MCF 10A (cell line): ENCODE data around the gene RPTOR. TPM values are rescaled to one million over a fixed set of nuclear protein-coding genes. Genes with fewer than 3 reads are reported as not detected.
"Not testable (repeated sequence)": the region's sequence is repeated elsewhere in the genome, so short reads cannot be mapped to it uniquely, and the experiment has no call there.

Source experiments
- BruUV-seq: library from RNA; stranded (reverse); fragments of 400-500 nt; replicated peaks from 2 replicates; lab custom pipeline; 2021; lab: Mats Ljungman, UMichigan
- CTCF ChIA-PET: fragments of 300-600 bp; sonication (Branson Sonifier 250); formaldehyde crosslinking; extraction: SDS; loops from one replicate; lab custom pipeline; 2021; ENCODE audit warnings: antibody characterized with exemption, inconsistent platforms; lab: Yijun Ruan, JAX
- POLR2A ChIA-PET: fragments of 300-600, 350-650 bp; sonication (Branson Sonifier 250); formaldehyde crosslinking; extraction: SDS; loops from one replicate; lab custom pipeline; 2020; ENCODE audit warnings: antibody characterized with exemption, inconsistent platforms; lab: Yijun Ruan, JAX
- DNase-seq: peaks from one replicate; pipeline ENCODE4 v3.0.0-alpha.2; 2018; ENCODE audit not compliant: unreplicated experiment
- H3K27ac Mint-ChIP-seq: one replicate; pipeline ENCODE4 v1.8.0; 2022; ENCODE audit warnings: mild to moderate bottlenecking, low read depth, mixed read lengths; ENCODE audit not compliant: unreplicated experiment
- H3K27me3 Mint-ChIP-seq: one replicate; pipeline ENCODE4 v1.8.0; 2022; ENCODE audit warnings: mixed read lengths; ENCODE audit not compliant: insufficient read depth, unreplicated experiment
- H3K36me3 Mint-ChIP-seq: one replicate; pipeline ENCODE4 v1.8.0; 2022; ENCODE audit warnings: mild to moderate bottlenecking, moderate library complexity, mixed read lengths; ENCODE audit not compliant: insufficient read depth, unreplicated experiment
- H3K4me1 Mint-ChIP-seq: one replicate; pipeline ENCODE4 v1.8.0; 2022; ENCODE audit warnings: mixed read lengths; ENCODE audit not compliant: insufficient read depth, unreplicated experiment
- H3K4me3 Mint-ChIP-seq: one replicate; pipeline ENCODE4 v1.8.0; 2022; ENCODE audit warnings: mild to moderate bottlenecking, moderate library complexity, mixed read lengths; ENCODE audit not compliant: unreplicated experiment
- H3K9me3 Mint-ChIP-seq: one replicate; pipeline ENCODE4 v1.8.0; 2022; ENCODE audit warnings: mixed read lengths; ENCODE audit not compliant: unreplicated experiment
- intact Hi-C: fragments of 100-400 bp; cut with micrococcal nuclease; formaldehyde crosslinking; loops from 2 replicates; pipeline ENCODE4 v1.14.1; 2022
- total RNA-seq: library from RNA; stranded (reverse); gene quantifications from 2 replicates; pipeline ENCODE4 v1.2.3, GENCODE V29; 2022
- TF ChIP-seq, protein P1 (sequence below): fragments of 200-600 bp; IDR thresholded peaks from one replicate; pipeline ENCODE4 v1.8.0; 2022; ENCODE audit warnings: antibody characterized with exemption, mild to moderate bottlenecking; ENCODE audit not compliant: unreplicated experiment

RPTOR gene
- total RNA-seq, 1 experiment from 2014 or later, result 41.3 TPM

DNA sequence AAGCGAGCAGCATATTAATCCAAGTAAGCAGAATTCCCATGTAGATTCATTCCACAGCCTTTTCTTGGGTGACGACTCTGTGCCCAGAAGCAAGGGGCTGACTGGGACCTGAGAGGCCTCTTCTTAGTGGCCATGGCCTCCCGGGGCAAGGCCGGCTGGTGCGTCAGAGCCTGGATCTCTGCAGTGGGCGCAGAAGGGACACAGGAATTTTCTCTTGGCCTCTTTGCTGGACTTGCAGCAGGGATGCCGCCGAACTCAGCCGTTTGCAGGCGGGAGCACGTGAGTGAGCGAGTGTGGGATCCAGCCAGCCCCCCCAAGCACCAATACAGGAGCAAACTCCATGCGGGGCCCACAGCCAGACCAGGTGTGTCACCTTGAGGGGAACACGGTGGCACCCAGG is 151.8 kb downstream of the RPTOR start:
- ChIA-PET CTCF (interaction anchor here (0.5 kb wide), 1 partner anchor 223 kb away, joined by 3 read pairs; no protein-coding TSS in a partner anchor), POLR2A (no interaction called here)
- Mint-ChIP-seq H3K4me1 (peaks cover 6% of the 10 kb centered on the region), H3K9me3 (peaks cover 15% of the 10 kb centered on the region), H3K36me3 (no peaks in the 10 kb centered on the region), H3K27me3 (no peaks in the 10 kb centered on the region), H3K4me3 (no peak overlapping the region), H3K27ac (no peak overlapping the region)
- no TSS peak for BruUV-seq
- intact Hi-C loops, result no loop called here
- no peak for DNase-seq
- TF ChIP-seq, protein P1, sequence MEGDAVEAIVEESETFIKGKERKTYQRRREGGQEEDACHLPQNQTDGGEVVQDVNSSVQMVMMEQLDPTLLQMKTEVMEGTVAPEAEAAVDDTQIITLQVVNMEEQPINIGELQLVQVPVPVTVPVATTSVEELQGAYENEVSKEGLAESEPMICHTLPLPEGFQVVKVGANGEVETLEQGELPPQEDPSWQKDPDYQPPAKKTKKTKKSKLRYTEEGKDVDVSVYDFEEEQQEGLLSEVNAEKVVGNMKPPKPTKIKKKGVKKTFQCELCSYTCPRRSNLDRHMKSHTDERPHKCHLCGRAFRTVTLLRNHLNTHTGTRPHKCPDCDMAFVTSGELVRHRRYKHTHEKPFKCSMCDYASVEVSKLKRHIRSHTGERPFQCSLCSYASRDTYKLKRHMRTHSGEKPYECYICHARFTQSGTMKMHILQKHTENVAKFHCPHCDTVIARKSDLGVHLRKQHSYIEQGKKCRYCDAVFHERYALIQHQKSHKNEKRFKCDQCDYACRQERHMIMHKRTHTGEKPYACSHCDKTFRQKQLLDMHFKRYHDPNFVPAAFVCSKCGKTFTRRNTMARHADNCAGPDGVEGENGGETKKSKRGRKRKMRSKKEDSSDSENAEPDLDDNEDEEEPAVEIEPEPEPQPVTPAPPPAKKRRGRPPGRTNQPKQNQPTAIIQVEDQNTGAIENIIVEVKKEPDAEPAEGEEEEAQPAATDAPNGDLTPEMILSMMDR, result no peak

GRCh38 chr17:80696964-80697363 is 152.3 kb downstream of the RPTOR start:
- intact Hi-C loops, result no loop called here
- no peak overlapping the region for H3K27ac Mint-ChIP-seq
- CTCF ChIA-PET, result interaction anchor here (0.5 kb wide), 1 partner anchor 224 kb away, joined by 3 read pairs; no protein-coding TSS in a partner anchor

DNA sequence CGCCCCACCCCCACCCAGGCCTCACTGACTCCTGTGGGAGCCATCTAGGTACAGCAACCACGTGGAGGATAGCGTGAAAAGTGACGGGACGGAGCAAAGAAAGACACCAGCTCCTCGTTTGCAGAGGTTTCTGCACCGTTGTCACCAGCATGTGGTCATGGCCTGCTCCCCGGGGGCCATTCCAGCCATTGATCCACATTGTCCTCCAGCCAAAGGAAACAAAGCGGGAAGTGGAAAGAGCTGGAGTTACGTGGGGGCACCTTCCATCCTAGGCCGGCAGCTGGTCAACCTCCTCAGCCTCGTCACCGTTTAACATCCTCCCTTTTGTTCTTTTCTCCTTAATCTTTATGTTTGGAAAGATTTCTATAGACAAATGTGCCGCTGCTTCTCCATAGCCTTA is 153.7 kb downstream of the RPTOR start:
- CTCF ChIA-PET, result no interaction called here

More at GRCh38 chr17:80696964-80697363, 152.3 kb downstream of the RPTOR start:
- BruUV-seq, result no TSS peak
- no peaks in the 10 kb centered on the region for H3K36me3 Mint-ChIP-seq
- POLR2A ChIA-PET, result no interaction called here
- TF ChIP-seq, protein P1, result no peak
- H3K27me3 Mint-ChIP-seq, result no peaks in the 10 kb centered on the region
- no peak overlapping the region for H3K4me3 Mint-ChIP-seq
- peaks cover 15% of the 10 kb centered on the region for H3K9me3 Mint-ChIP-seq
- peaks cover 6% of the 10 kb centered on the region for H3K4me1 Mint-ChIP-seq
- no peak for DNase-seq

GRCh38 chr17:80699205-80699604 is 154.6 kb downstream of the RPTOR start:
- H3K4me3 Mint-ChIP-seq, H3K36me3 Mint-ChIP-seq, H3K27me3 Mint-ChIP-seq, H3K27ac Mint-ChIP-seq, intact Hi-C loops, POLR2A ChIA-PET, DNase-seq, BruUV-seq, H3K4me1 Mint-ChIP-seq: not testable (repeated sequence)
- peaks cover 15% of the 10 kb centered on the region for H3K9me3 Mint-ChIP-seq
- CTCF ChIA-PET, result interaction anchor here (0.6 kb wide), 1 partner anchor 93 kb away, joined by 3 read pairs; no protein-coding TSS in a partner anchor

More for the DNA sequence above, 153.7 kb downstream of the RPTOR start:
- POLR2A ChIA-PET, result no interaction called here
- H3K9me3 Mint-ChIP-seq, result peaks cover 15% of the 10 kb centered on the region
- H3K27ac Mint-ChIP-seq, result no peak overlapping the region
- intact Hi-C loops, result no loop called here
- BruUV-seq, result no TSS peak
- no peak overlapping the region for H3K4me3 Mint-ChIP-seq
- no peaks in the 10 kb centered on the region for H3K27me3 Mint-ChIP-seq
- H3K4me1 Mint-ChIP-seq, result peaks cover 6% of the 10 kb centered on the region
- TF ChIP-seq, protein P1, result no peak
- H3K36me3 Mint-ChIP-seq, result no peaks in the 10 kb centered on the region
- DNase-seq, result no peak
